ENCODE data around the gene KCNK15.

- TF ChIP-seq CTCF (conservative IDR thresholded peaks at IDR 0.05; ENCODE audit: low read length): no peak
- no peak for TF ChIP-seq EZH2phosphoT487 (IDR thresholded peaks at IDR 0.05; ENCODE audit: borderline replicate concordance)
These were observed 39.2 kb upstream of the KCNK15 start for GRCh38 chr20:44706301-44707017.
